GM21381 (cell line): ENCODE measurements around the gene RGS7.

ENCODE experiments used
- ATAC-seq: cut with Tn5 transposase; IDR thresholded peaks from one replicate; pipeline ENCODE4 v1.9.1; 2021; ENCODE audit warnings: mild to moderate bottlenecking, moderate library complexity; ENCODE audit not compliant: unreplicated experiment

The RGS7 gene

GRCh38 chr1:241356519-241357365, at the start of gene RGS7:
TSS of gene RGS7 (minus strand) at chr1:241357205.
- peak; percentile 55 for ATAC-seq

- ATAC-seq: no peak
Observed at GRCh38 chr1:241406421-241406820, 49.4 kb upstream of the RGS7 start.

- no peak for ATAC-seq
Observed at GRCh38 chr1:241401156-241401555, 44.2 kb upstream of the RGS7 start.

GRCh38 chr1:241396747-241397681, 40.0 kb upstream of the RGS7 start:
- no peak for ATAC-seq

DNA sequence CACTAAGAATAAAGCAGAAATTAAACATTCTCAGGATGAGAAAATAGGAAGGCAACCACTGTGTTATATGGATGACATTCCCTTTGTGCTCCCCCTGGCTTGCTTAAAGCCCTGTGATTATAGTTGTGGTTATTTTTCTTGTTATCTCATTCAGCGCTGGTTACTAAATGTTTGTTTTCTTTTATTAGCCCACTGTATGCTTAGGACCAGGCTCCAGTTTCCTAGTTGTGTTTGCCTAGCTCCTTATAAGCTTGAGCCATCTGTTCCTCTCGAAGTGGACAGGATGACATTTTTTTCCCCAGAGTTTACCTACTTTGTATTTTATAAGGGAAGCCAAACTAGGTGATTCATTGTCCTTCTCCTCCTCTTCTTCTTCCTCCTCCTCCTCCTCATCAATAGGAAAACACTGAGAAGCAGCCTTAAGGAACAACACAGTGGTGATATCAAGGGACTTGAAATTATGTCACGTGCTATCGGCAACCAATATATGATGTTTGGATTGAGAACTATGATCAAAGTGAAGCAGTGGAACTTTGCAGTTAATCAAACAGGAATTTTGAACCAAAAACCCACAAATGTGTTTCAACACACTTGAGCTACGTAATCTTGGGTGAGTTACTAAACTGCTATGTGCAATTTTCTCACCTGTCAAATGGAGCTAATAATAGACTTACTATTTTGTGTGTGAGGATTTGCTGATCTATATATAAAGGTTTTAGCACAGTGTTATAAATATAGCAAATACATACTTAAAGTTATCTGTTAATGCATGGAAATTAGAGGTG, 35.1 kb upstream of the RGS7 start:
- no peak for ATAC-seq

DNA sequence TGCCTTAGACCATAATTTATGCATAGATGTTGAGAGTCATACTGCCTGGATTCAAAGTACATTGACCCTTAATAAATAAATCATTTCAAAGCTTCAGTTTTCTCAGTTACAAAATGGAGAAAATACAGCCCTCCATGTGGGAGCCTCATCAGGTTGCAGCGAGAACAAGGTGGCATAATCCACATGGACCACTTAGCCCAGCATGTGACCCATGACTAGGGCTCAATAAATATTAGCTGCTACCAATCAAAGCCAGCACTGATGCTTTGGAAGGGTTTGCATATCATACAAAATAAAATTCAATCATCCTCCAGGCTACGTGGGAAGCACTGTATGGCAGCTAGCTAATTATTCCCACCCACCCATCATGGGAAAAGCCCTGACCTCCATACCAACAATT, 33.5 kb upstream of the RGS7 start:
- no peak for ATAC-seq

DNA sequence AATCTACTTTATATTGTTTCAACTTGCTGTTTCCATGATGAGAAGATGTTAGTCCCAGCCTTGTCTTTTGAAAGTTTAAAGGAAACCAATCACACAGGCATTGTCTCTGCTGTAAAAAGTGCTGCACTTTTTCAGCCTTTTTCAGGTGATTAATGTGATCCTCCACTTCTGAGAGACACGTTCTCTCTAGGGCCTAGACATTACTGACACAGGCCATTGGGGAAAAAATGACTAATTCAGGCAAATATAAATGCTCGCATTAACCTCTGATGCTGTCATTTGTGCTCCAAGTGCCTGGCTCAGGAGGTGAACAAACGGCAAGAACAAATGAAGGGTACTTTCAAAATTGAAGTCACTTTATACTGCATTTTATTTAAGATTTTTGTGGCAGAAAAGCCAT, 32.4 kb upstream of the RGS7 start:
- no peak for ATAC-seq

DNA sequence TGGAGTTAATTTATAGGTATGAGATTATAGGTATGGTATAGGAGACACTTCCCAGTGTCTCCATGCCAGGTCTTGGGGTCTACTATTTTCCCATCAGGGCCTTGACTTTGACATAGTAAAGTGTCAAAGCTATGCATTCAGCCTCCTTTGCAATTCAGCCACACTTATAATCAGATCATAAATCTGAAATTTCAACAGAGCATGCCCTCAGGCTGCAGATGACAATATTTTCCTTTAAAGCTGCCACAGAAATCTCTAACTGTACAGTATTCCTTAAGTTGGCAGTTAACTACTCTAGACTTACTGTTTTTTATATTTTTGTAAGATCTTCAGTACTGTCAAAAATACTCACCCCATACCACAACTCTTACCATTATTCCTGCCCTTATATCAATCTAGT, 30.2 kb upstream of the RGS7 start:
- no peak for ATAC-seq

DNA sequence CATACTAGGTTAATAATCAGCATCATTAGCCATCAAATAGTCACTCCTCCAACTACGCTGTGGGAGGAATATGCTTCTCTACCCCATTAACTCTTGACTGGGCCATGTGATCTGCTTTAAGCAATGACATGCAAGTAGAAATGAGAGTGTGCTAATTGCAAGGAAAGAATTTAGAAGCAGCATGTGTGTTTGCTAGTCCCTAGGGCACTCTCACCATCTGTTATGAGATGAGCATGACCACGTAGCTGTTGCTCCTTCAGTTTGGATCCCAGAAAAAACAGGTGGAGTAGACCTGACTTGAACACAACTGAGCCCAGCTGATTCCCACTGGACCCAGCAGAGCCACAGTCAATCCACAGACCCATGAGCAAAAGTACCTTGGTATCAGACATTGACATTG, 19.7 kb upstream of the RGS7 start:
- ATAC-seq: no peak

GRCh38 chr1:241375886-241376285, 18.9 kb upstream of the RGS7 start:
- ATAC-seq: no peak

DNA sequence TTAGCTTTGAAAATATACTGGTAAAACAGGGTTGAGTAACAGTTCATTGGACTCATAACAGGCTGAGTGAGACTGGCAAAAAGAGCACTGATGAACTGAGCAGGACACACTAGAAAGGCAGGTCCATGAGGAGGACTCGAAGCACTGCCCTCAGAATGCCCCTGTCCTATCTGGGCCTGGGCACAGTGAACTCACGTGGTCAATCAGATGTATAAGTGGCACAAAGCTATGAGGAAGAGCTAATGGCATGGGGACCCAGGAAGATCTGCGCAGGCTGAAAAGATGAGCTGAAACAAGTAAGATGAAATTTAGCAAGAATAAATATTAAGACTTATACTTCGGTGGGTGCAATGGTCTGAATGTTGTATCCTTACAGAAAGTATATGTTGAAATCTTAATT, 9.2 kb upstream of the RGS7 start:
- no peak for ATAC-seq

DNA sequence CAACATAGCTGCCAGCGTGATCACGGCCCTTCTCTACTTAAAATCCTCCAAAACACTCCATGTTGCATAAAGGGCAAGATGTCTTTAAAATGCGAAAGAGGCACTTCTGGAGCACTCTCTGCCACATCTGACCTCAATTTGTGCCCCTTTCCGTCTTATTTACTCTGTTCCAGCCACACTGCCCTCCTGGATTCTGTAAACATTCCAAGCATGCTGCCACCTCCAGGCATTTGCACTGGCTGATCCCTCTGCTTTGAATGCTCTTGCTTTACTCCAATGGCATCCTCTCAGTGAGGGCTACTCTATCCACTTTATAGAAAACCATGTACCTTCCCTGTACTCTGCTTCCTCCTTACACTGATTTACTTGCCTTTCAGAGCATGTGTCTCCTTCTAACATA, 5.3 kb upstream of the RGS7 start:
- ATAC-seq: no peak

- ATAC-seq: no peak
Observed at GRCh38 chr1:241357366-241358340, 648 bp upstream of the RGS7 start.

- ATAC-seq: no peak
Observed at GRCh38 chr1:241356187-241356518, 852 bp downstream of the RGS7 start.

- ATAC-seq: no peak
Observed at GRCh38 chr1:241355311-241356010, 1.5 kb downstream of the RGS7 start.

GRCh38 chr1:241352401-241352800, 4.6 kb downstream of the RGS7 start:
- no peak for ATAC-seq

DNA sequence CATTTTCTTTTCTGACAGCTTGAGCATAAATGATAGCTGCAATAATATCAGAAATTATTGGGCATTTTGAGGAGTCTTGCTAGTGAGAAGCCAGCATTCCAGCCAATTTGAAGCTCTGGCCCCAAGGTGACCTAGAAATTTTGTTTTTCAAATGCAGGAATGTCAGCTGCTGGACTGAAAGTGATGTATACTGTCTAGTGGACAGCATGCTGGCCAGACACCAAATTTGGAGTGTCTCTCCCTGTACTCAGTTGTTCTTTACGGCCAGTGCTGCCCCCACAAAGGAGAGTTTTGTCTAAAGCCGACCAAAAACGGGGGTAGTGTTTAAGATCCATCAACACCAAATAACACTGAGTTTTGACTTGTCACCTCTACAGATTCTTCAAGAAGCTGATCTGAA, 5.2 kb downstream of the RGS7 start:
- ATAC-seq: no peak

GRCh38 chr1:241343956-241344355, 13.0 kb downstream of the RGS7 start:
- ATAC-seq: no peak

- no peak for ATAC-seq
Observed at GRCh38 chr1:241336335-241336734, 20.7 kb downstream of the RGS7 start.
